HL-60/S4 treated with phorbol 12-myristate 13-acetate at 8.2 ng/mL for 4 days and 3 days (cell line): Measurements from ENCODE around the gene SMPD1.
"Not testable (repeated sequence)": the region's sequence is repeated elsewhere in the genome, so short reads cannot be mapped to it uniquely, and the experiment has no call there.

Experiments used
- in situ Hi-C: fragments of 300-500 bp; cut with MboI; formaldehyde crosslinking; loops from 2 replicates; pipeline ENCODE4 v1.15.0; 2022; ENCODE audit warnings: low sequenced_read_pairs

SMPD1 gene

DNA sequence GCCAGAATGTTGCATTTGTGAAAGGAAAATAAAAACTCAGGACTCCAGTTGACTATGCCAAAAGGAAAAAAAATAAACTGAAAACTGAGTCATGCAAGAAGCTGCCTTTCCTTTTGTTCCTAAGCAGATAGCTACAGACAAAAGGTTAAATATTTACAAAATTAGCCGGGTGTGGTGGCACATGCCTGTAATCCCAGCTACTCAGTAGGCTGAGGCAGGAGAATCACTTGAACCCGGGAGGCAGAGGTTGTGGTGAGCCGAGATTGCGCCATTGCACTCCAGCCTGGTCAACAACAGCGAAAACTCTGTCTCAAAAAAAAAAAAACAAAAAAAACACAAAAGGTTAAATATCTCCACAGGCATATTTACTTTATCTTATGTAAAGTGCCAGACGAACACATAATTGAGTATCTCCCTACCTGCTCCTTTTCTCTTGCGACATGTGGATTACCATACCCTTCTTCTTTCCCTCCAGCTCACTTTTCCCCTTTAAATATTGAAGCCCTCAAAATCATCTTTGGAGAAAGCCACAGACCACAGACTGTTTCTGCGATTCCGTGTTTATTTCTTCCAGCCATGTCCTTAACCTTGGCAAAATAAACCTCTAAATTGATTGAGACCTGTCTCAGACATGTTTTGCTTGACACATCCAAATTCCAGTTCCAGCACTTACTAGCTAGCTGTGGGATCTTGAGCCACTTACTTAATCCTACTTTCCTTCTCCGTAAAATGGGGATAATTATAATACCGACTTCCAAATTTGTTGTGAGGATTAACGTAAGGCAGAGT lies 2.3 kb upstream of the SMPD1 start:
- in situ Hi-C loops: no loop called here

DNA sequence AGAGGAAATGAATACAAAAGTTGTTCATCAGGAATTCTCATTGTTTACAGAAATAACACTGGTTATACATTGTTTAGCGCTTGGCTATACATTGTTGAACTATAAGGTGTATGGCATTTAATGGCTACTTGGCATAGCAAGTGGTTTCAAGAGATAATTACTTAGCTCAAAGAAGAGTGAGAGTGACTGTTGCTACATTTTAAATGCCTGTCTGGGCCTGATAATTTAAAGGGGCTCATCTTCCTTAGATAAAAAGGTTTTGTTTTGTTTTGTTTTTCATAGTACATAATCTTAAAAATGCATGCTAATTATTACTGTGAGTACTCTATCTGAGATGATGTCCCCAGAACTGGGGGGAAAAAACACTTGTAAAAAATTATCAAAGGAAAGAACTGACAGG lies 1.5 kb upstream of the SMPD1 start:
- in situ Hi-C loops: no loop called here

DNA sequence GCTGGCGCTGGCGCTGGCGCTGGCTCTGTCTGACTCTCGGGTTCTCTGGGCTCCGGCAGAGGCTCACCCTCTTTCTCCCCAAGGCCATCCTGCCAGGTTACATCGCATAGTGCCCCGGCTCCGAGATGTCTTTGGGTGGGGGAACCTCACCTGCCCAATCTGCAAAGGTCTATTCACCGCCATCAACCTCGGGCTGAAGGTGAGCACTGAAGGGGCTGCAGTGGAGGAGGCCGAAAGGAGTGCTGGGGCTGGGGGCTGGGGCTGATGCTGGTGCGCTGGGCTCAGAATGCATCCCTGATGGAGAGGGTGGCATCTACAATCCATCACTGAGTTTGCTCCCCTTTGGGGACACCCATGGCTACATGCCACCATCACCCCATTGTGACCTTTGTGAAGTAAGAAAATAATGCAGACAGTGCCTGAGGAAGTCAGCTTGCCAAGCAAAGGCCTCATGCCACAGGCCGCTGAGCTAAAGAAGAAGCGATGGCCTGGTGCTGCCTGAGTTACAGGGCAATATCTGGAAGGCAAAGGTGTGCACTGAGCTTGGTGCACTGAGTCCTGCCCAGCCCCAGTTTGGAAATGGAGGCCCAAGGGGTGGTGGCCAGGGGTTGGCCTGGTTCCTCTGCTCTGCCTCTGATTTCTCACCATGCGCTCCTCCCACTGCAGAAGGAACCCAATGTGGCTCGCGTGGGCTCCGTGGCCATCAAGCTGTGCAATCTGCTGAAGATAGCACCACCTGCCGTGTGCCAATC lies 620 bp downstream of the SMPD1 start:
- in situ Hi-C loops: no loop called here

DNA sequence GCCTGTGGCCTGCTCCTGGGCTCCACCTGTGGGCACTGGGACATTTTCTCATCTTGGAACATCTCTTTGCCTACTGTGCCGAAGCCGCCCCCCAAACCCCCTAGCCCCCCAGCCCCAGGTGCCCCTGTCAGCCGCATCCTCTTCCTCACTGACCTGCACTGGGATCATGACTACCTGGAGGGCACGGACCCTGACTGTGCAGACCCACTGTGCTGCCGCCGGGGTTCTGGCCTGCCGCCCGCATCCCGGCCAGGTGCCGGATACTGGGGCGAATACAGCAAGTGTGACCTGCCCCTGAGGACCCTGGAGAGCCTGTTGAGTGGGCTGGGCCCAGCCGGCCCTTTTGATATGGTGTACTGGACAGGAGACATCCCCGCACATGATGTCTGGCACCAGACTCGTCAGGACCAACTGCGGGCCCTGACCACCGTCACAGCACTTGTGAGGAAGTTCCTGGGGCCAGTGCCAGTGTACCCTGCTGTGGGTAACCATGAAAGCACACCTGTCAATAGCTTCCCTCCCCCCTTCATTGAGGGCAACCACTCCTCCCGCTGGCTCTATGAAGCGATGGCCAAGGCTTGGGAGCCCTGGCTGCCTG lies 1.4 kb downstream of the SMPD1 start:
- in situ Hi-C loops: no loop called here

DNA sequence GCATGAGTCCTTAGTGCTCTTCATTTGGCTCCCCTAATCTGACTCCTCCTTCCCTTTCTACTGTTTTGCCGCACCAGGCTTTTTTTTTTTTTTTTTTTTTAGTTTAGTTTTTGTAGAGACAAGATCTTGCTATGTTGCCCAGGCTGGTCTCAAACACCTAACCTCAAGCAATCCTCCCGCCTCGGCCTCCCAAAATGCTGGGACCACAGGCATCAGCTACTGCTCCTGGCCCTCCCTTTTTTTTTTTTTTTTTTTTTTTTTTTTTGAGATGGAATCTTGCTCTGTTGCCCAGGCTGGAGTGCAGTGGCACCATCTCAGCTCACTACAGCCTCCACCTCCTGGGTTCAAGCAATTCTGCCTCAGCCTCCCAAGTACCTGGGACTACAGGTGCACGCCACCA lies 2.0 kb downstream of the SMPD1 start:
- in situ Hi-C loops: not testable (repeated sequence)

DNA sequence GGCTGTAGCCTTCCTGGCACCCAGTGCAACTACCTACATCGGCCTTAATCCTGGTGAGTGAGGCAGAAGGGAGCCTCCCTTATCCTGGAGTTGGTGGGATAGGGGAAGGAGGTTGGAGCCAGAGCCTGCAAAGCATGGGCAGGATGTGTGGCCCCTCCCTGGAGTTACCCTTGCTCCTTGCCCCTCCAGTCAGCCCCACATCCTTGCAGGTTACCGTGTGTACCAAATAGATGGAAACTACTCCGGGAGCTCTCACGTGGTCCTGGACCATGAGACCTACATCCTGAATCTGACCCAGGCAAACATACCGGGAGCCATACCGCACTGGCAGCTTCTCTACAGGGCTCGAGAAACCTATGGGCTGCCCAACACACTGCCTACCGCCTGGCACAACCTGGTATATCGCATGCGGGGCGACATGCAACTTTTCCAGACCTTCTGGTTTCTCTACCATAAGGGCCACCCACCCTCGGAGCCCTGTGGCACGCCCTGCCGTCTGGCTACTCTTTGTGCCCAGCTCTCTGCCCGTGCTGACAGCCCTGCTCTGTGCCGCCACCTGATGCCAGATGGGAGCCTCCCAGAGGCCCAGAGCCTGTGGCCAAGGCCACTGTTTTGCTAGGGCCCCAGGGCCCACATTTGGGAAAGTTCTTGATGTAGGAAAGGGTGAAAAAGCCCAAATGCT lies 3.9 kb downstream of the SMPD1 start:
- in situ Hi-C loops: no loop called here

DNA sequence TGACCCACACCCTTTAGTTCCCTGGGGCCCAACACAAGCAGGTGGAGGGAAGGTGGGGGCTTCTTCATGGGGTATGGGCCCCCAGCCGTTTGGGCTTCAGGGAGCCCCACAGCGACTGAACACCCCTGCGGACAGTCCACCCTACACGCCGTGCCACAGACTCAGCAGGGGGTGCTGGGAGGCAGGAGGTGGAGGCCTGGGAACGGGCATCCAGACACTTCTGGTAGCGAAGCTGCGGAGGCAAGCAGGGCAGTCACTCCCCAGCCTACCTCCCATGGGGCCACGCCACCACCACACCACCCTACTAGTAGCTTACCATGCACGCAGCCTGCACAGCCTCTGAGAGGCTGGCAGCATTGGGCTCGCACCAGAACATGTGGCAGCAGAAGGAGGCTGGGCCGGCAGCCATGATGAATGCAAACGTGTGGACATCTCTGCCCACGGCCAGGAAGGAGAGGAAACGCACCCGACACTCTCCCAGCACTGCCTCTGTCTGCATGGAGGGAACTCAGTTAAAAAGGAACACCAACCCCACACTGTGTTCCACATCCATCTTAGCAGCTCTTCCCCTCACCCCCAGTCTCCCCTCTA lies 5.3 kb downstream of the SMPD1 start:
- in situ Hi-C loops: no loop called here

DNA sequence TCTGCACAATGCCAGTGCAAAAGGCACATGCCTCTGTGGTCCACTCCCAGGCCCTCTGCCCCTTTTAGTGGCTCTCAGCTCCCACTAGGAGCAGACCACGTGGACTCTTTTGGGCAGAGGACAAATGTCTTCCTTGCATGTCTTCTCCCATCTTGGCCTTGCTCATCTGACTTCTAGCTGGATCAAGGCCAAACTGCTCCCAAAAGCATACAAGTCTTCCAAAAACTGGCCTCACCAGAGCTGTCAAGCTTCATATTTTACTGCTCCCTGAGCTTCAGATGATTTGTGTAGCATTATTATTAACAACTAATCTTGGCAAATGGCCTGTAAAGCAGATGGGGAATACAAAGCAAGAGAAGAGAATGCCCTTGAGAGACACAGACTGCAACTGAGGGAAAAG lies 6.9 kb downstream of the SMPD1 start:
- in situ Hi-C loops: no loop called here

DNA sequence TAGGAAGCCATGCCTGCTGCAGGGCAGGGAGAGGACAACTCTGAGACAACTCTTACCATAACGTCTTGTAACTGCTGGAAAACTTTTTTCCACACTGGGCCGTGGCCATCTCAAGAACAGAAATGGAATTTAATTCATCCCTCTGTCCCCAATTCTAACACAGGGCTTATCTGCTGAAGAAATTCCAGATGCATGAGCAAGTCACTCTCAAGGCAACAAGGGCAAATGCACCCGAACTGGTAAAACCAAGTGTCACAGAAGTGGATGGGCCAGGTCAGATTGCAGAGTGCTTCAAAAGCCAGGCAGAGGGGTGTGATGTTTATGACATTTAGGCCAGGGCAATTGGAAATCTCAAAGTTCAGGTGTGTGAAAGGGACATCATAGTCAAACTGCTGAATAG lies 7.4 kb downstream of the SMPD1 start:
- in situ Hi-C loops: no loop called here

DNA sequence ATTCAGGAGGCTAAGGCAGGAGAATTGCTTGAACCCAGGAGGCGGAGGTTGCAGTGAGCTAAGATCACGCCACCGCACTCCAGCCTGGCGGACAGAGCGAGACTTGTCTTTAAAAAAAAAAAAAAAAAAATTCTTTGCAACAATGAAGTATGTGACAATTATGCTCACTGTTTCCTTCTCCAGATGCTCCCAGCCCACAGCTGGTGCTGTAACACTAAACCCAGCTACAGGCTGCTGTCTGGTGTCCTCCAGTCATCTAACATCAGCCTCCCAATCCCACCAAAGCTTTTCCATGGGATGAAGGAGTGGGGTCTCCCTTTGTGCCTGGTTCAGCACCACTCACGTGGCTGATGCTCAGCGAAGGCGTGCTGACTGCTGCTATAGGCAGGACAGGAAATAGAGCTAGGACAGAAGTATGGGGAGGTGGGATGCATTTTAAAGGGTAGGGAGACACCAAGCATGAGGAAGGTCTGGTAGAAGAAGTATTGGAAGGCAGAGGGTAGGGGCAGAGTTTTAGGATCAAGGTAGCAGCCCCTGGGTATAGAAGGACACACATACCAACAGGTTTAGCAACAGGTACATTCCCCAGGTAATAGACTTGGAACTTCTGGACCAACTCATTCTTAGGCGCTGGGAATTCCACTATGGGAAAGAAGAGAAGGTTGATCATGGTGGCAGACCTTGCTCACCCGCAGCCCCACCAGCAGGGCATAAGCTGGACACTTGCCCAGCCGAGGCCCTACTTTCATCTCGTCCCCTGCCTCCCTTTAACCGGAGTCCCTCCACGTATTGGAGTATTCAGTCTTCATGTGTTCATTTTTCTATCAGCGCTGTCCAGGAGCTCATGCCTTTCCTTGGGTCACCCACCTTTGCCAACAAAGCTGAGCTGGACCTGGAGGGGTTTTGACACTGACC lies 10.4 kb downstream of the SMPD1 start:
- in situ Hi-C loops: no loop called here

DNA sequence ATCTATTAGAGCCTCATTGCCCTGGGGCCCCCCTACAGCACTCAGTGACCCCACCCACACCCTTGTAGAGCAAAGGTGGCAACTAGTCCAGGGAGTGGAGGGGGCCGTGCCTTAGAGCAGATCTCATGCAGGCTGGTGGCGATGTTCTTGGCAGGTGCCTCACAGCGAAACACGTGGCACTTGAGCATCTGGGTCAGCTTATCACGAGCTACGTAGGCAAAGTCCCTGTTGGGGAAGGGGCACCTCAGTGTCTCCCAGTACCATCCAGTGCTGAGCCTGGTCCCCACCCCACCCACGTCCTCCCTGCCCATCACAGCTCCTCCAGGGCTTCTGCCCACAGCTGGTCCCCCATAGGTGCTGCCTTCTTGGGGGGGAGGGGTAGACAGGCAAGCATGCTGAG lies 11.2 kb downstream of the SMPD1 start:
- in situ Hi-C loops: no loop called here

DNA sequence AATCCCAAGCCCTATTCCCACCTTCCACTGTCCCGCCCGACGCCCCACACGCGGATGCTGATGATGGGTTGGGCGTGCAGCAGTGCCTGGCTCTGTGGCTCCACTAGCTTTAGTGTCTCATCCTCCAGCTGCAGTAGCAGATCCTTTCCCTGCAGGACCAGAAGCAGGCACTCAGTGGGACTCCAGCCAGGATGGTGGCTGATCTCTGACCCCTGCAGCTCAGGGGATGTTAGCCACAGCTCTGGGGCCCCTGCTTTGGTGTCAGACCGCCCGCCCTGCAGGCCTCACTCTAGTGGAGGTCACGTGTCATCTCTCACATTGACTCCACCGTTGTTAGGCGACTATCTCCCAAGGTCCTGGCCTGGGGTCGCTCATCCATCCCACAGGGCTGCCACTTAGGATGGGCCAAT lies 11.8 kb downstream of the SMPD1 start:
- in situ Hi-C loops: no loop called here

DNA sequence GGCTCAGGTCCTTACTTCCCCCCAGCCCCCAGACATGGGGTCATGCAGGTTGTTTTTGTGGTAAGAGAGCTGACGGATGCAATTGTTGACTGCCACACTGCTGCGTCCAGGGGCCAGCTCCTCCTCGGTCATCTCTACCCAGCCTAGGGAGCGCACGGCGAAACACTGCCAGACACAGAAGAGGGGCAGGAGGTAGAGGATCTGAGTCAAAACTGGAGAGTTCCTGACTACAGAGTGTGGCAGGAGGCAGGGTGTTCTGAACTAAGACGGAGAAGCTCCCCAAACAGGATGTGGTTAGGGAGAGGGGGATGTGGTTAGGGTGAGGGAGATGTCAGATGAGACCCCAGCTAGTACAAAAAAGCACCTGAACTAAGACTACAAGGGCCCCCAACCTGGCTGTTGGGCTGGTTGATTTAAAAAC lies 12.3 kb downstream of the SMPD1 start:
- in situ Hi-C loops: no loop called here

DNA sequence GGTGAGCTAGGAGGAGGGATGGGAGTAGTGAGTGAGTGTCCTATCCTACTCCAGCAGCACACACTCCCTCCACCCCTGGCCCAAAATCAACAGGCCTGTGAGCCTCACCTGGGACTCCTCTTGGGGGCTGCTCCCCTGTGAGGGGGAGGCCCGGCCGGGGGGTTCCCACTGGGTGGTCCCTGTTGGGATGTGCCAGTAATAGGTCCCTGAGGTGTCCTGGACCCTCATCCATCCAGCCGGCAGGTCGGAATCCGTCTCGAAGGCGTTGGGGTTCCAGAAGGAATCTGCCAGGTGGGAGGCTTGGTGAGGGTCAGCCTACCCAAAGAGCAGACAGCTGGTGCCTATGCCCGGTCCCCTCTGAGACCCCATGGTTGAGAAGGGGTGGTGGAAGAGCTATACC lies 13.3 kb downstream of the SMPD1 start:
- in situ Hi-C loops: no loop called here

DNA sequence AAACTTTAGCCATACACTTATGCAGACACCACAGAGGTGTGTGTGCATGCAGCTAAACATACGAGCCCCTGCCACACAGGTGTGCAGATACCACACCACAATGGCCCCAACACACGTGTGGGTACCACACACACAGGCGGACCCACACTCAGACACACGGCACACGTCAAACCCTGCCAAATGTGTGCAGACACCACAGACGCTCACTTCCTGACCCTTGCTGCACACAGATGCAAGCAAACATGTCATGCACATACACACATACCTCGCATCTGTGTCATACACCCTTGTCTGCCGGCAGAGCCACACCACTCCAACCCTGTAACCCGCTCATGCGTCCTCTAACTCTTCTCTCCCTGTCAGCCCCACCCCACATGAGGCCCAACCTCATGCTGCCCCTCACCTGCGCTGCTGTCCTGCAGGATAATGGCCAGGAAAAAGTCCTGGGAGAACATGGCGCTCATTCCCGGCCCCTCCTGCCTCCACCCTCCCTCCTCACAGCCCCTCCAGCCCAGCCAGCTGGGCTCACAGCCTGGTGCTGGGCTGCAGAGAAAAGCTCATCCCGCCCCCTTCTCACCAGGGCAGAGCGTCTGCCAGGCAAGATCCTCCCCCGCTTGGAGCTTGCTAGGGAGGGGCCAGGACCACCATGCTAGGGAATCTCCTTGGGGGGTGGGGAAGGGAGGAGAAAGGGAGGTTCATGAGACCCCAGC lies 14.2 kb downstream of the SMPD1 start:
- in situ Hi-C loops: no loop called here

DNA sequence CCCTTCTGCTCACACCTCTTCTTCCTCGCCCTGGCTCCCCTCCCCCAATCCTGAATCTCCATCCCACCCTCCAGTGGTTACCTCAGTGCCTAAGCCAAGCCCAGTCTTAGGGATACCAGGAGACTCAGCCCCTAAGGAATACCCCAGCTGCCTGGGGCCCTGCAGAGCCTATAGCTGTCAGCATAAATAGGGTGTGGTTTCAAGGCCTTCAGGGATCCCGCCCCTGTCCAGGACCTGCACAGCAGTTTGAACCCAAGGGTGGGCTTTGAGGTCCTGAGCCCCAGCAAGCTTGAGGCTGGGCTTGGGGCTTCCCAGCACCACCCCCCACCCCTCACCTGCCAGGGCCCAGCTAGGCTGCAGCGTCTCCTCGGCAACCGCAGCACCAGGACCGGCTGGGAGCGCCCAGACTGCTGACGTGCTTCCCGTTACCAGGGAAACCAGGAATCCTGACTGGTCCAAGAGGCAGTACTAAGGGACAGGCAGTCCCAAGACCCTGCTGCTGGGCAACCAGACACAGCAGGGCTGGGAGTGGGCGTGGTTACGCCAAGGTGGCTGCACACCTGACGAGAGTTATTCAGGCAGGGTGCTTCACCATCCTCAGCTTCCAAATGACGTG lies 14.9 kb downstream of the SMPD1 start:
- in situ Hi-C loops: no loop called here

DNA sequence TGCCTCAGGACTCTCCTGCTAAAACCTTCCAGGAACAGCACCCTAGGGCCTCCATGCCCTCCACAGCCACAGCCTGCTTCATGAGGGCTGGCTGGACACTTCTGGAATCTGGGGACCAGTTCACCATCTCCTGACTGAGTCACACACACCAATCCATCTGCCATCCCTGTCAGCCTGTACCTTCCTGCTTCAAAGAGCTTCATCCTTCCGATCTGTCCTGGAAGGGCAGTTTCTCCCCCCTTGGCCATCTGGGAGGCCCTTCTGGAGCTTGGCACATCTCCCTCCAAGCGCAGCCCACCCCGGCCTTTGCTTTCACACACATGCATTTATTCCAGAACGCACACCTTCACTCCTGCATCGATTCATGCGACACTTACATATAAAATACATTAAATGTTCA lies 15.6 kb downstream of the SMPD1 start:
- in situ Hi-C loops: no loop called here

DNA sequence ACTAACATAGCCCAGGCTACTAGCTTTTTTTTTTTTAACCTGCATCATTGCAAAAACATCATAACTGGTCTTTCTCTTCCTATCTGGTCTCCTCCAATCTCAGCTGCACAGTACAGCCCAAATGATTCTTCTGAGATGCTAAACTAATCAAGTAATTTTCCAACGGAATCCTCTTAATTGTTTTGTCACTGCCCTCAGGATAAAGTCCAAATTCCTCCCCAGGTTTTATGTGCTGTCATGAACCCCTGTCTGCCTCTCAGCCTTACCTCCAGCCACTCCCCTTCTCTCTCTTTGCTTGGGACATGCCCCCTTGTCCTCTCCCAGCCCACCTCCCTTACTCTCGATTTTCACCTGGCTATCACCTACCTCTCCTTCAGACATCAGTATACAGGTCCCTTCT lies 16.1 kb downstream of the SMPD1 start:
- in situ Hi-C loops: no loop called here
